PC-3 (cell line): Measurements from ENCODE around the gene SLC25A21.

Experiments
- EZH2 ChIP-seq: fragments of 300-600 bp; sonication (generic); IDR thresholded peaks from one replicate; pipeline ENCODE4 v1.6.1; 2017; ENCODE audit warnings: antibody characterized with exemption, mild to moderate bottlenecking, low read length; ENCODE audit not compliant: unreplicated experiment
- EZH2phosphoT487 ChIP-seq: fragments of 300-600 bp; sonication (generic); IDR thresholded peaks from 2 replicates; pipeline ENCODE4 v1.6.1; 2018; ENCODE audit warnings: mild to moderate bottlenecking, antibody characterized with exemption, low read length, borderline replicate concordance
- TF ChIP-seq, protein P1 (sequence below): fragments of 300-600 bp; sonication (generic); conservative IDR thresholded peaks from 2 replicates; pipeline ENCODE4 v1.5.1; 2017; ENCODE audit warnings: antibody characterized with exemption, low read depth, mild to moderate bottlenecking, low read length

DNA sequence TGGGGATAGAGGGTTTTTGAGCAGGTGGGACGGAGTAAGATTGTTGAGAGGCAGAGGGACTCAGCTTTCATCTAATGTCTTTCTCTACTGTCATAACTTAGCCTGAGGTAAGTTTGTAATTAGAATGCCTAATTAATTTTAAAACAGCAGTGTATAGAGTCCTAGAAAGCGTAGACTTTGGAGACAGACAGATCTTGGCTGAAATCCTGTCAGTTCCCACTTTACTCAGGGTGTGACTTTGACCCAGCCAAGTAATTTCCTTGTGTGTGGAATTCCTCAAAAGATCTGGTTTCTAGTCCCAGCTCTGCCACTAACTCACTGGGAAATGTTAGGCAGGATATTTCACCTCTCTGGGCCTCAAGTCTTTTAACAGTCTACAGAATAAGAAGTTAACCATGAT, 74.3 kb downstream of the SLC25A21 start:
- TF ChIP-seq EZH2 (no peak), EZH2phosphoT487 (no peak)
- TF ChIP-seq, protein P1, sequence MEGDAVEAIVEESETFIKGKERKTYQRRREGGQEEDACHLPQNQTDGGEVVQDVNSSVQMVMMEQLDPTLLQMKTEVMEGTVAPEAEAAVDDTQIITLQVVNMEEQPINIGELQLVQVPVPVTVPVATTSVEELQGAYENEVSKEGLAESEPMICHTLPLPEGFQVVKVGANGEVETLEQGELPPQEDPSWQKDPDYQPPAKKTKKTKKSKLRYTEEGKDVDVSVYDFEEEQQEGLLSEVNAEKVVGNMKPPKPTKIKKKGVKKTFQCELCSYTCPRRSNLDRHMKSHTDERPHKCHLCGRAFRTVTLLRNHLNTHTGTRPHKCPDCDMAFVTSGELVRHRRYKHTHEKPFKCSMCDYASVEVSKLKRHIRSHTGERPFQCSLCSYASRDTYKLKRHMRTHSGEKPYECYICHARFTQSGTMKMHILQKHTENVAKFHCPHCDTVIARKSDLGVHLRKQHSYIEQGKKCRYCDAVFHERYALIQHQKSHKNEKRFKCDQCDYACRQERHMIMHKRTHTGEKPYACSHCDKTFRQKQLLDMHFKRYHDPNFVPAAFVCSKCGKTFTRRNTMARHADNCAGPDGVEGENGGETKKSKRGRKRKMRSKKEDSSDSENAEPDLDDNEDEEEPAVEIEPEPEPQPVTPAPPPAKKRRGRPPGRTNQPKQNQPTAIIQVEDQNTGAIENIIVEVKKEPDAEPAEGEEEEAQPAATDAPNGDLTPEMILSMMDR: no peak
